ENCODE data around the gene SKIC3. TPM values are rescaled to one million over a fixed set of nuclear protein-coding genes. Genes with fewer than 3 reads are reported as not detected.

The SKIC3 gene
- total and polyA plus RNA-seq, 2 experiments from 2014 or later = 75.1 to 111 TPM

GRCh38 chr5:95549030-95549429 is 5.7 kb downstream of the SKIC3 start (continued):
- no peak for TF ChIP-seq ZNF462 (CRISPR knock-in tag; IDR thresholded peaks at IDR 0.05)
- TF ChIP-seq ETS1 (IDR thresholded peaks at IDR 0.05) = no peak

GRCh38 chr5:95543017-95543705 is 11.6 kb downstream of the SKIC3 start:
- no peak overlapping the region for H3K4me2 ChIP-seq
- no peaks in the 10 kb centered on the region for H3K9me3 Mint-ChIP-seq
- H3K27me3 ChIP-seq (ENCODE audit: insufficient read depth) = no peaks in the 10 kb centered on the region
- DNase-seq (ENCODE audit: low spot score) = no peak
- no peak overlapping the region for H3K4me3 Mint-ChIP-seq
- H3K36me3 Mint-ChIP-seq (ENCODE audit: low read depth) = peaks cover 43% of the 10 kb centered on the region
- H4K20me1 ChIP-seq (replicated peaks; ENCODE audit: insufficient read depth) = 0 out of 2 replicates have a peak, but pooled peaks cover 5% of the 10 kb centered on the region
- ATAC-seq = no peak
- no peak overlapping the region for H3K27ac Mint-ChIP-seq
- no peak overlapping the region for H3K27ac ChIP-seq (ENCODE audit: low read depth)
- H3K79me2 ChIP-seq (replicated peaks; ENCODE audit: insufficient read depth) = peaks cover 4% of the 10 kb centered on the region; the same call in 1 of the 2 replicates
- no peaks in the 10 kb centered on the region for H3F3A ChIP-seq (replicated peaks; ENCODE audit: low read depth)
- no peaks in the 10 kb centered on the region for H3K4me1 Mint-ChIP-seq
- H3K27me3 Mint-ChIP-seq (ENCODE audit: insufficient read depth, low read depth, poor library complexity) = no peaks in the 10 kb centered on the region
- H3K36me3 ChIP-seq (ENCODE audit: insufficient read depth) = peaks cover 29% of the 10 kb centered on the region
- H3K9me2 ChIP-seq (ENCODE audit: insufficient read depth) = no peaks in the 10 kb centered on the region
- no peak overlapping the region for H3K4me3 ChIP-seq
- no peak overlapping the region for H2AFZ ChIP-seq
- H3K4me1 ChIP-seq (ENCODE audit: insufficient read depth) = no peaks in the 10 kb centered on the region
- TF ChIP-seq EZH2phosphoT487 (IDR thresholded peaks at IDR 0.05; ENCODE audit: unreplicated experiment) (no peak), ETS1 (IDR thresholded peaks at IDR 0.05) (no peak), EZH2 (IDR thresholded peaks at IDR 0.05; ENCODE audit: low read depth, unreplicated experiment) (no peak), ZNF114 (CRISPR knock-in tag; IDR thresholded peaks at IDR 0.05) (no peak), REST (IDR thresholded peaks at IDR 0.05; ENCODE audit: unreplicated experiment) (no peak), ZNF331 (CRISPR knock-in tag; IDR thresholded peaks at IDR 0.05; ENCODE audit: low read depth) (no peak), NANOG (IDR thresholded peaks at IDR 0.05; ENCODE audit: borderline replicate concordance) (no peak), CTCF (conservative IDR thresholded peaks at IDR 0.05; ENCODE audit: low read depth in 2 of 2) (no peak), JUNB (IDR thresholded peaks at IDR 0.05; ENCODE audit: unreplicated experiment) (no peak)

All from GM23338 (cell line).